NCI-H1105 treated with DMSO at 0.1 percent for 48 hours (cell line): Measurements from ENCODE around the gene PSMC3.

Source experiments
- DNase-seq: peaks from one replicate; lab custom pipeline; 2025; lab: John Stamatoyannopoulos, UW

The PSMC3 gene

GRCh38 chr11:47413351-47413750, 12.9 kb downstream of the PSMC3 start:
- DNase-seq, result no peak

- DNase-seq, result no peak
These were observed 14.1 kb downstream of the PSMC3 start for GRCh38 chr11:47411884-47412746.

GRCh38 chr11:47410370-47411264, 15.6 kb downstream of the PSMC3 start:
- DNase-seq, result no peak

GRCh38 chr11:47409440-47410369, 16.5 kb downstream of the PSMC3 start:
- no peak for DNase-seq

- DNase-seq, result no peak
These were observed 17.4 kb downstream of the PSMC3 start for GRCh38 chr11:47408598-47409439.

GRCh38 chr11:47407746-47408590, 18.3 kb downstream of the PSMC3 start, which contains the start of gene SLC39A13:
SLC39A13 (plus strand) TSS chr11:47408590; CDS start chr11:47410095, 1,505 bp downstream.
- peak; percentile 87 for DNase-seq

- no peak for DNase-seq
These were observed 19.1 kb downstream of the PSMC3 start for GRCh38 chr11:47406896-47407745.

GRCh38 chr11:47403571-47403970, 22.7 kb downstream of the PSMC3 start:
- DNase-seq, result no peak

GRCh38 chr11:47403135-47403534, 23.1 kb downstream of the PSMC3 start:
- DNase-seq, result no peak

GRCh38 chr11:47400768-47401279, 25.4 kb downstream of the PSMC3 start:
- no peak for DNase-seq

GRCh38 chr11:47399860-47400767, 26.1 kb downstream of the PSMC3 start:
- DNase-seq, result no peak

GRCh38 chr11:47398551-47398950, 27.7 kb downstream of the PSMC3 start:
- DNase-seq, result no peak

GRCh38 chr11:47398011-47398410, 28.2 kb downstream of the PSMC3 start:
- DNase-seq, result no peak

GRCh38 chr11:47396049-47396320, 30.3 kb downstream of the PSMC3 start:
- no peak for DNase-seq

- no peak for DNase-seq
These were observed 30.8 kb downstream of the PSMC3 start for GRCh38 chr11:47395223-47396048.

GRCh38 chr11:47394322-47395222, 31.7 kb downstream of the PSMC3 start:
- no peak for DNase-seq
